GM18909 (cell line): ENCODE measurements around the gene MS4A4A.
"Not testable (repeated sequence)": the region's sequence is repeated elsewhere in the genome, so short reads cannot be mapped to it uniquely, and the experiment has no call there.

Experiments used
- ATAC-seq: cut with Tn5 transposase; IDR thresholded peaks from one replicate; pipeline ENCODE4 v1.9.1; 2021; ENCODE audit warnings: mild to moderate bottlenecking; ENCODE audit not compliant: unreplicated experiment, poor library complexity

Gene MS4A4A

DNA sequence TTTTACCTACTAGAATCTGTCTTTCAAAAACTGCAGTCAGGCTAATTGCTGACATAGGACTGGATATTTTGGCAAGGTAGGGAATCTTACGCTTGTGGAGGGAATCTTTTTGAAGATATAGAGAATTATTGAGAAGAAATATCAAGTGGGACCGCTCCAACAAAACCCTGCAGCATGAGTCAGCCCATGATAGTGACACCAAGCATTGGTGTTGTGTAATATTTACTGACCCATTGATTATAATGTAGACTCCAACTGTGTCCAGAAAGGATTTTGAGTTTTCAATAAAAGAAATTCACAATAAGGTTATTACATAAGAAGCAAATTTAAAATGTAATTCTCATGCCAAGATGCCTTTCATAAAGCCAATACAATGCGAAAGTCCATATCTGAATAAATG is 20.7 kb downstream of the MS4A4A start:
- no peak for ATAC-seq

DNA sequence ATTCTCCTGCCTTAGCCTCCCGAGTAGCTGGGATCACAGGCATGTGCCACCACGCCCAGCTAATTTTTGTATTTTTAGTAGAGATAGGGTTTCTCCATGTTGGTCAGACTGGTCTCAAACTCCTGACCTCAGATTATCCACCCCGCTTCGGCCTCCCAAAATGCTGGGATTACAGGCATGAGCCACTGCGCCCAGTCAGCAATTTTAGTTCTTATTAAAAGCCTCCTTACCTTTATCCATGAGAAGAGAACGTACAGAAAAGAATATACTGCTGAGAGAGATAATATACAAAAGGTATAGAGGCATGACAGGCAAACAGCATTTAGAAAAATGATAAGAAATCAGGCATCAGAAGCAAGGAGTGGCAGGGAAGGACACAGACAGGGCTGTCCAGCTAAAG is 21.4 kb downstream of the MS4A4A start:
- not testable (repeated sequence) for ATAC-seq

DNA sequence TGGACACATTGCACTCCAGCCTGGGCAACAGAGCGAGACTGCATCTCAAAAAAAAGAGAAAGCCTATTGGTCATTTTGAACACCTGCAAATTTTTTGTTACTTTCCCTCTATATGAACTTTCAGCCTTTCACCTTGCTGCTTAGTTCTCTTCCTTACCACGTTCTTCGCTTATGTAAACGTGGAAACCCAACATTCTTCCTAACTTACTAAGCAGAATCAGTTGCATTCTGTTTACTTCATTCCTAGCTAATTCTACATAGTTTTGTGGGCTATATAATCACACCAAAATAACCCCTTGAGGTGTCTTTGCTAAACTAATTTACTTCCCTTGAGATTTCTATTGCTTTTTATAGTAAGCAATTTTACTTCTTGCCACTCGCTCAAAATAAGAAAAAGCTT is 23.2 kb downstream of the MS4A4A start:
- no peak for ATAC-seq

DNA sequence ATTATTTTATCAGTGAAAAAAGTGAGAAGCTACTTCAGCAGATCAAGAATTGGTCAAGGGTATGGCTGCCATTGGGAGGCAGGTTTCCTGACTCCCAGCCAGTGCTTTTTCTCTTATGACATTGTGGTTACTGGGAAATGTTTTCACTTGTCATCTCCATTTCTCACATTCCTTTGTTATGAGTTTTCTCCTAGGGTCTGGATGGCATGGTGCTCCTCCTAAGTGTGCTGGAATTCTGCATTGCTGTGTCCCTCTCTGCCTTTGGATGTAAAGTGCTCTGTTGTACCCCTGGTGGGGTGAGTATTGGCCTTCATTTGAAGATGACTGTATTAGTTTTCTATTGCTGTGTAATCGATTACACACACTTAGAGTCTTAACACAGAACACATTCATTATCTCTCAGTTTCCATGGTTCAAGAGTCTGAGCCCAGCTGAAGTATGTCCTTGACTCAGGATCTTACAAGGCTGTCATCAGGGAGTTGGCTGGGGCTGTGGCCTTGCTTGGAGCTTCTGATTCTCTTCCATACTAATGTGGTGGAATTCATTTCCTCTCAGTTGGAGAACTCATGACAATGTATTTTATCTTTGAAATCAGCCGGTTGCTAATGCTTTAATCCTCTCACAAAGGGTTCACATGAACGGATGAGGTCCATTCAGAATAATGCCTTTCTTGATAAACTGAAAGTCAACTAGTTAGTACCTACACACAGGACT is 25.6 kb downstream of the MS4A4A start:
- ATAC-seq: no peak

DNA sequence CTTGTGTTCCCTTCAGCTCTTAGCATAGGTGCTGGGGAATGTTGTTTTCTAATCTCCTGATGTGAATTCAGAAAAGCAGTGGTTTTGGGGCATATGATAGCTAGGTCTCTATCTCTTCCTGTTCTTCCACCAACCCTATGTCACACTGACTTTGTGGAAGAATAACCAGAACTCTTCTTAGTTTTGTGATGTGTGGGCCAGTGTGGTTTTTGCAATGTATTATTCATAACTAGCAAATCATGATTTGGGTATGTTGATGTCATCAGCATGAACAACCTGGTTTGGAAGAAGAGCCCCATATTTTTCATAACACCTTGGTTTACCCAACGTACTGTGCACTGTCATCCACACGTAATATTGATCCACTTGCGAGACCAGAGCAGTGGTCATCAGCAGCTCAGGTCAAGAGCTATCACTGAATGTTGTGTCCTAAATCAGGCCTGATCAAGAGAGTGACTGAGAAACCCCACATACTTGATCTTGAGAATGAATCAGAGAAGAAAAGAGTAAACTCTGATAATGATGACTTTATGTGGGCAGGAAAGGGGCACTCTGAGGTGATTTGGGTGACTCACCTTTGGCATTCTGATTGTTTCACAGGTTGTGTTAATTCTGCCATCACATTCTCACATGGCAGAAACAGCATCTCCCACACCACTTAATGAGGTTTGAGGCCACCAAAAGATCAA is 27.2 kb downstream of the MS4A4A start:
- ATAC-seq: no peak

DNA sequence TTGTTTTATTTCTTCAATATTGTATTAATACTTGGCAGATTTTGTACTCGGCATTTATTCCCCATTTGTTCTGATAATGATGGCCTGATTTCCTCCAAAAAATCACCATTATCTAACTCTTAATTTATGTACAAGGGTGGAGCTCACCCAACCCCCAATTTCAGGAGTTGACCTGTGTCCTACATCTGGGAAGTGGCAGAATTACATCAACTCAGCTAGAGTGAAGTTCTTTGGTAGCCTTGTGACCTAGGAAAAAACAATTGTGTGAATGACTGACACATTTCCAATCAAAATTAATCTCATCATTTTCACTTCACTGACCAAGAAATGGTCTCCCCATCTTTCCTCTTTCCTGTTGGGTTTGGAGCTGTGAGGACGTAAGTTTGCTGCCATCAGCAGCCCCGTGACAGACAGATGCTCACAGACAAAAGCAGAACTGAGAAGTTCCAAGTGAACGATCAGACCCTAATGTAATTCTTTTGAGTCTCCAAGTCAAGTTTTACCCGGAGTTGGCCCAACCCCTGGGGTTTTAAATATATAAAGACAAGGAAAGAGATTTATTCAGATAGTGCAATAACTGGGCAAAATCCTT is 30.0 kb downstream of the MS4A4A start:
- peak; percentile 72 for ATAC-seq

DNA sequence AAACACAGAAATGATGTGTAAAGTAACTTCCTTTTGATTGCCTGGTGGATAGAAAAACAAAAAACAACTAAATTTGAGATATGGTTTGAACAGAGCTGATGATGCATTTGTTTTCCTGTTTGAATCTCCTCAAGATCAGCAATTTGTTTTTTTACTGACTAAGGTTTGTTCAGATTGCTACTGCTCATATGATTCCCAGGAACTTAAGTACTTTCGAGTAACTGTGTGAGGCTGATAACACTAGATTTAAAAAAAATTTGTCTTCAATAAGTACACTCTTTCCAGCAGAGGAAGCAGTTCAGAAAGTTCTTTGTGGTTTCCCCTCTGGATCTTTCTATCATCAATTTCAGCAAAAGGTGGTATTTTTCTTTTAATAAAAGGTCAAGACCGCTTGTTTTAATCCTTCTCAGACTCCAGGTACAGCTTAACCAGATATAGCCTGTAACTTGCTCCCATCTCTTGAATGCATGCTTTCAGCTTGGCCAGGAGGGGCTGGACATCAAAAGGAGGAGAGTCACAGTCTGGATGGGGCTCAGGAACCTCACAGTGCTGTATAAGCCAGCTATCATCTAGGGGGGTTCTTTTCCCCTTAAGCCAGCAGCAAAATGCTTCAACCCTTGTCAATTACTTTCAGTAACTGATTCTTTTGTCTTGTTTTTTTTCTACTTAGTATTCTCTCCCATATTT is 34.3 kb downstream of the MS4A4A start:
- ATAC-seq: no peak

DNA sequence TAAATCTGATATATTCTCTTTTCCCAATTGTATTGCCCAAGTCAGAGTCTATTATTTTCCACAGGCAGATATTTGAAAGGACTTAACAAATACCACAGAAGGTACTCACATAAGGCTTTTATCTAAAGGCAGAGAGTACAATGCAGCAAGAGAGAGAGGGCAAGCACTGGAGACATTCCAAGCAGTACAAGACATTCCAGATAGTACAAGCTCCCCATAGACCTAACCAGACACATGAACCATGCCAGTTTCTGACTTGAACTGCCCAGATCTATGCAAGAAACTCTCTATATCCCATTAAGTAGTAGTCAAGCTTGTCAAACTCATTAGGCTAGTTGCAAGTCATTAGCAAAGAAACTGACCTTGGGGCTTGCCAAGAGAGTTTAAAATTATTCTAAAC is 35.4 kb downstream of the MS4A4A start:
- ATAC-seq: no peak

DNA sequence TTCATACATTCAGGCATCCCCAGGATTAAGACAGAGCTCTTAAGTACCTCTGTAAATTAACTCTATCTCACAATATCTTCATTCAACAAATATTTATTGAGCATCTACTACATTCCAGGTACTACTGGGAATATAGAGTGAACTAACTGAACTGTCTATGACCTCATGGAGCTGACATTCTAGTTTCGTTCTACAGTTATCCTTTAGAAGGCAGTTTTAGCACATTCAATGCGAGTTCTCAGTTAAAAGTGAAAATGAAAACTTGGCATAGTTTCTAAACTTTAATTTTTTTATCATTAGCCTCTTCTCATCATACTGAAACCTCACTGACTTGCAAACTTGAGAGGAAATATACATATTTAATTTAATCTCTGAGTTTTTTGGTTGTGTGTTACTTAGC is 35.9 kb downstream of the MS4A4A start:
- no peak for ATAC-seq

DNA sequence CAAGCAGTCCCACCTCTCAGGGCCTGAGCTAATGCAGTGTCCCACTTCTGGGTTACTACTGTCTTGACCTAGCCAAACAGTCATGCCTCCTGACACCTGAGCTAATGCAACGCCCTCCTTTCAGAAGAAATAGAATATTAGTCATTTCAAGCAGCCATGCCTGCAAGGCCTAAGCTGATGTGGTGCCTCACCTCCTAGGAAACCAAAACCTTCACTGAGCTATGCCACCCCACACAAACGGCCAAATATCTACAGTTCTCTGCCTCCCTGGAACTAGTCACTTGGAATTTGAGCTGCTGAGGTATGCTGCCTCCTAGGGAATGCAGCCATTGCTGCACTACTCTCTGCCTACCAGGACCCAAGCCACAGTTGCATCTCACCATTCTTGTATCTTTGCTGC is 38.3 kb downstream of the MS4A4A start:
- peak; percentile 45 for ATAC-seq

DNA sequence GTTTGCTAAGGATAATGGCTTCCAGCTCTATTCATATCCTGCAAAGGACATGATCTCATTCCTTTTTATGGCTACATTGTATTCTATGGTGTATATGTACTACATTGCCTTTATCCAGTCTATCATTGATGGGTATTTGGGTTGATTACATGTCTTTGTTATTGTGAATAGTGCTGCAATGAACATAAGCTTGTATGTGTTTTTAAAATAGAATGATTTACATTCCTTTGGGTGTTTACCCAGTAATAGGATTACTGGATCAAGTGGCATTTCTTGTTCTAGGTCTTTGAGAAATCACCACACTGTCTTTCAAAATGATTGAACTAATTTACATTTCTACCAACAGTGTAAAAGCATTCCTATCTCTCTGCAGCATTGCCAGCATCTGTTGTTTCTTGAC is 40.6 kb downstream of the MS4A4A start:
- no peak for ATAC-seq

DNA sequence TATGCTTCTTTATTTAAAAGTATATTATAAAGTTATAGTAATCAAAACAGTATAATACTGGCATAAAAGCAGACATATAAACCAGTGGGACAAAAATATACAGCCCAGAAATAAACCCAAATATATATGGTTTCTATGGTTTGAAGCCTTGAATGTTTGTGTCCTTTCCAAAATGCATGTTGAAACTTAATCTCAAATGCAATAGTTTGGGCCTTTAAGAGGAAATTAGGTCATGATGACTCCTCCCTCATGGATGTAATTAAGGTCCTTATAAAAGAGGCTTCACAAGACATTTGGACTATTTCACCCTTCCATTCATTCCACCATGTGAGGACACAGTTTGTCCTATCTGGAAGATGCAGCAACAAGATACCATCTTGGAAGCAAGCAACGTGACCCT is 46.5 kb downstream of the MS4A4A start, which contains the start of gene MS4A6E:
Gene MS4A6E (plus strand): TSS at position 301 of the 400 bp plus-strand sequence. CDS start 7,641 bp downstream, outside the sequence.
- ATAC-seq: no peak

DNA sequence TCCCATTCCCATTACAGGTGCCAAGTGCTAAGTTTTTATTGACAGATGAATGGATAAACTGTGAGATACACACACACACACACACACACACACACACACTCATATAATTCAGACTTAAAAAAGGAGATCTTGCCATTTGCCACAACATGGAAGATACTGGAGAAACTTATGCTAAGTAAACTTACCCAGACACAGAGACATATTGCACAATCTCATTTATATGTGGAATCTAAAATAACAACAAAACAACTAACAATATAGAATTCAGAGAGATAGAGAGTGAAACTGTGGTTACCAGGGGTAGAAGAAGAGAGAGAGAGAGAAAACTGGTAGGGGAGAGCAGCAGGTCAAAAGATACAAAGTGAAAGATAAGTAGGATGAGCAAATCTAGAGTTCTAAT is 48.0 kb downstream of the MS4A4A start:
- ATAC-seq: no peak

DNA sequence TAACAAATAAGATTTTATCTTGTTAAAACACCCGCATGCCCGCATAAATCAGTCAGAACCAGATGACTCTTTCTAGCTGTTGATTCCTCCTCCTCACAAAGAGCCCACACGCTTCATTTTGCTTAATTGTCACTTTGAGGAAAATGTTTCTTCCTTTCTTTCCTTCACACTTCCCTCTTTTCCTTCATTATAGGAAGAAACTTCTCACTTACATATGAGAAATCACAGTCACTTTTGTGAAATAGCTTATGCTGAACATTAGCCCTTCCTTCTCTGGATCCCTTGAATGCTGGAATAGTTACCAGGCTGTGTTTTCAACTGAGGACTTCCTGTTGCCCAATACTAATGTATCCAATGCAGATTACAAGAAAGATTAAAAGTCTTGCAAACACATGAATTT is 52.4 kb downstream of the MS4A4A start:
- ATAC-seq: no peak

DNA sequence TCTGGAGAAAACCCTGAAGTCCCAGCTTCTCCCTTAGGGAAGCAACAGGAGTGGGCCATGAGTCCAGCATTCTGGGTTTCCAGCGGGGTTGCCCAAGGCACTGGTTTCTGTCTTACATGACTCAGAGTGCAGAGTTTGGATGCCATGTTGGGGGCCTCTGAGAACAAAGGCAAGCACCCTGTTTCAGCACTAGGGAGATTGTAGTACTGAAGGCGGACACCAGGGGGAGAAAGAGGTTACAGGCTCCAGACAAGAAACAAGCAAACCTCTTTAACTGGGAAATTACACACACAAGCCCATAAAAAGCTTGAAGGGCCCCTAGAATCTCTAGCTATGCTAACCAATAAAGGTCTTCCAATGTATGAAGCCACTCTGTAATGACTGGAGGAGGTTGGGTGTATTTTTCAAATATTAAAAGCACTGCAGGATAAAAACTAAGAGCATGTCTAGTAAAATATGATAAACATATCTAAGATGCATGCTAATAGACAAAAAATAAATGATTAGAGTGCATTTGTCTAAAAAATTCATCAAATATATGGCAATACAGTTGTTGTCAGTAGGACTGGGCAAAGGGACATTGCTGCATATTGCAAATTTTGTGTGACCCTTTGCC is 53.6 kb downstream of the MS4A4A start:
- ATAC-seq: peak; percentile 66

DNA sequence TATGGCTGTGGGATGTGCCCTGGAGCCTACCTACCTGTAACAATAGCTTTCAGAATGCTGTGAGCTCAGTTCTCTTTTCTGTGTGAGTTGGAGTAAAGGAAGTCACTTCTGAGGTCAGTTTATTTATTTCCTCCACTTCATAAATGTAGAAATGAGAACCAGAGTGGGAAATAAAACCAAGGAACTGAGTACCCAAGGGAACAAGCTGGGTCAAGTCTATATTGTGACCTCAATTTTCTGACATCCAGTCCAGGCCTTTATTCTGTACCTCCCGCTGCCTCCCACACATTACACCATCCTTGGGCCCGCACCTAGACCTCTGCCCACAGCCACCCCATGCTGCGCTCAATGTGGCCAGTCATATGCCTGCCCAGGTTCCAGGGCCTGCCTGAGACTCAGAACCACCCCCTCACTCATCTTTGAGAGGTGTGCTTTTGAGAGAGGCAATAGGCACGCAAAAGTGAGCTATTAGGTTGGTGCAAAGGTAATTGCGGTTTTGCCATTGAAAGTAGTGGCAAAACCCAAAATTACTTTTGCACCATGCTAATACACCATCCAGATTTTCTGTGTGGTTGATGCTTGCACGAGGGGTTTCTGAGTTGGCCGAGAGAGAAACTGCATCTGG is 56.4 kb downstream of the MS4A4A start:
- peak; percentile 47 for ATAC-seq

DNA sequence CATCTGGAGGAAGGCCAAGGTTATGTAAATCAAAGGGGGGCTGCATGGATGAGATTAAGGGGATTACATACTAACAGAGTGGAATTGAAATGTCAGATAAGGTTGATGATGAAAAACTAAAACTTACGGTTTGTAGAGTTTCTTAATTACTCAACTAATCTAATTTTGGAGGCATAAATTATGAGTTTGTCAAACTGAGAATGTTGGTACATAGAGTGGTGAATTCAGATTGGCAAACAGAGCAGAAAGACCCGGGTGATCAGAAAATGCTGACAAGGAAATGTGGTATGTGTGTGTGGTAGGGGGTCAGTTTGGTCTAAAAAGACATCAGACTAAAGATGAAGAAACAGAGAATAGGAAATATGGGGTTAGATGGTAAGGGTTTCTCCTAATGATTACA is 57.6 kb downstream of the MS4A4A start:
- no peak for ATAC-seq

DNA sequence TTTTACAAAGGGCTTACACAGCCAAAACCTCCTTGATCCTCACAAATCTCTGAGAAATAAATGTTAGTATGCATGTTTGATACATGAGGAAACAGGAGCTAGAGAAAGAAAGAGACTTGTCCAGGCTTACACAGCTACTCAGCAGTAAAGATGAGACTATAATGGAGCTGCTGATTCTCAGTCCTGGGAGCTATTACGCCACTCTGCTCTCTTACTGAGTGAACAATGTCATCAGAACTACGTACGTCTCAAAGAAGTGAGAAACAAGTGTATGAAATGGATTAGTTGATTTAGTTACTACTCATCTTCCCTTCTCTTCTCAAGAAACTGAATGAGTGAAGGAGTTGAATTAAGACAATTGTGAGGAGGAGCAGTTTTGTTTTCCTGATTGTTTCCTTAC is 58.9 kb downstream of the MS4A4A start:
- ATAC-seq: no peak

DNA sequence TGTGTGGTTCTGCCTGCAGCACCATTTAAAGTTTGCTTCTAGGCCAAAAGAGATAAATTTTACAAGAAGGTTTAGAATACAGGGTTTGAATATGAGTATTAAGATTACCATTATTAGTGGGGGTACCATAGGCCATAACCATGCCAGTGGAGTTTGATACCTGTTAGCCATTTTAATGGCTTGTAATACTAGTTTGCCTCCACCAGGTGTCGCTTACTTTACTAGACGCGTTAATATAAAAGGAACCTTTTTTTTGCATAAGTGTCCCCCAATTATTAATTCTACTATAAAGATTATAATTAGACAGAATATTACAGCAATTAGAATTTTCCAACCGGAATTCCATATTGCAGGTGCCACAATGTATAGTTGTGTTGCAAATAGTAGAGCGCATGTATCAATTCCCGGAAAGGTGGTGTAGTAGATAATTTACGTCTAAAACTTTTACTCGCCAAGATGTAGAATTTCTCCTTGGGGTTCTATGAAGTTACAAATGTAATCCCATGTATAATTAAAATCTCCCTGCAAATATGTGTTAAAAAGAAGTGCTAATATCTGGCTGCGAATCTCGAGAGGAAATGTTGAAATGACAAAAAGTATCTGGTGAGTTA is 62.7 kb downstream of the MS4A4A start:
- ATAC-seq: no peak

DNA sequence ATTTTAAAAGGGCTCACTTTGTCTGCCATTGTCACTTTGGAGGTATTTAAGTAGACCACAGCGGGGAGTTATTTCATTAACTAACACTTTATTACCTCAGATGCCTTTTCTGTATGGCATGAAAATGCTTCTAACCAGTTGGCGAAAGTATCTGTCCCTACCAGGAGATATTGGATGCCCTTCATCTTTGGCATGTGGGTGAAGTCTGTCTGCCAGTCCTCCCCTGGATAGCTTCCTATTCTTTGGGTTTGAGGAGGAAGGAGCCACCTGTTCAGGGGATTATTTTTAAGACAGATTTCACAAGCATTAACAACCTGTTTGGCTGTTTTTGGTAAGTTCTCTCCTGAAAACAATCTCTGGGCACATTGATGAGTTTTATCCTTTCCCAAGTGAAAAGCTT is 63.7 kb downstream of the MS4A4A start:
- no peak for ATAC-seq
